Cerebellar nuclear complex (tissue), 1 donor: ENCODE measurements around the gene GNGT1.

ENCODE experiments used
- DNase-seq, 2 experiments: peaks; one replicate each; lab custom pipeline; 2025; lab: John Stamatoyannopoulos, UW

GNGT1 gene

DNA sequence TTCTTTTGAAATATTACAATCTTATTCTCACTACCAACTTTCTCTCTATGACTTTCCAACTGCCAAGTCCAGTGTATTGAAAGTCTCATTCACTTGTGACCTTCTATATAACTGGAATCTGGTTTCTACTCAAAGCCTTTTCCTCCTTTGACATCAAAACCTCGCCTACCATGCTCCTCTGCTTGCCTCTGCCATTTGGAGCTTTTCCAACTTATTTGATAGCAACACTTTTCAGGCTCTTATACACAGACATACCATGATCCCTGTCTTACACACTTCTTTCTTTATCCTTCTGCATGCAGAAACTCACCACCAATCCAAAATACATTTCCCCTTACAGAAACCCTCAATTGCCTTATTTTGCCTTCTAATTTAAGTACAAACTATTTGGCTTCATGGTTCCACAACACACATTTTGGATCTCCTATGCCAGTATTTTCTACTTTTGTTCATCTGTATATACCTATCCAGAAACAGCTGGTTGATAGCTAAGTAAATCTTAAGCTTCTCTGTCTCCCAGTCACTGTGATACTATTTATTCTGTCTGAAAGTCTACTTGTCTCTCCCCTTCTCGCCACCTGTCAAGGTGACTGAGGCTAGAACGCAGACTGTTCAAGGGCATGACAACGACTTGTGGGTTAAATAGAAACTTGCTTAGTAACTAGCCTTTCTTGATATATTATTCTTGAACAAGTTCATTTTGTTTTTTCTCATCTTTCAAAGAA, 37.6 kb downstream of the GNGT1 start:
- DNase-seq = no peak

DNA sequence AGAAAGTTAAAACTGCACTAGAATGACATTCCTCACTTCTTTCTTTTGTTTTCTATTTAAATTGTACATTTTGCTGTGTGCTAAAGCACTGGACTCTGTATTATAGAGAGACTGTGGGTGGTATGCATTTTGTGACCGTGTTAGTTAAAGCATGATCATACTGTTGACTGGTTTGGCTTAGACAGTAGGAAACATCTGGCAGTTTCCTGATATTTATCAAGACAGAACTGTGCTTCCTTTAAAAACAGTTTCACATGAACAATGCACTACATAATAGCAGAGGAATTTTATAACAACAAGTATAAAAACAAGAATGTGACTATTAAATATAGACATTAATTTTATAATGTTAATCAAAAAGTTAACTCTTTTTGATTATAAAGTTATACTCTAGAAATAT, 38.3 kb downstream of the GNGT1 start:
- DNase-seq = no peak

DNA sequence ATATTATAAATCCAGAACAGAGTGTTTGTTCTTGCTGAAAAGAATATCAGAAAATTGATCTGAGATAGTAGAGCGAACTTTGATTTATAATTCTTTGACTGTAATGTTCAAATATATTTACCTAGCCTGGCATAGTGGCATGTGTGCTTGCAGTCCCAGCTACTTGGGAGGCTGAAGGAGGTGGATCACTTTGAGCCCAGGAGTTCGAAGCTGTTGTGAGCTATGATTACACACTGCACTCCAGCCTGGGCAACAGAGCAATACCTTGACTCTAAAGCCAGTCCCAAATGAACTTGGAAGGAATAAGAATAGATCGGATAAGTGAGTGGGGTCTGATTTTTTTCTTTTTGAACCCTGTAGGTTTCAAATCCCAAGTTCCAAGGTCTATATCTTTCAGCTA, 38.7 kb downstream of the GNGT1 start:
- DNase-seq = no peak

DNA sequence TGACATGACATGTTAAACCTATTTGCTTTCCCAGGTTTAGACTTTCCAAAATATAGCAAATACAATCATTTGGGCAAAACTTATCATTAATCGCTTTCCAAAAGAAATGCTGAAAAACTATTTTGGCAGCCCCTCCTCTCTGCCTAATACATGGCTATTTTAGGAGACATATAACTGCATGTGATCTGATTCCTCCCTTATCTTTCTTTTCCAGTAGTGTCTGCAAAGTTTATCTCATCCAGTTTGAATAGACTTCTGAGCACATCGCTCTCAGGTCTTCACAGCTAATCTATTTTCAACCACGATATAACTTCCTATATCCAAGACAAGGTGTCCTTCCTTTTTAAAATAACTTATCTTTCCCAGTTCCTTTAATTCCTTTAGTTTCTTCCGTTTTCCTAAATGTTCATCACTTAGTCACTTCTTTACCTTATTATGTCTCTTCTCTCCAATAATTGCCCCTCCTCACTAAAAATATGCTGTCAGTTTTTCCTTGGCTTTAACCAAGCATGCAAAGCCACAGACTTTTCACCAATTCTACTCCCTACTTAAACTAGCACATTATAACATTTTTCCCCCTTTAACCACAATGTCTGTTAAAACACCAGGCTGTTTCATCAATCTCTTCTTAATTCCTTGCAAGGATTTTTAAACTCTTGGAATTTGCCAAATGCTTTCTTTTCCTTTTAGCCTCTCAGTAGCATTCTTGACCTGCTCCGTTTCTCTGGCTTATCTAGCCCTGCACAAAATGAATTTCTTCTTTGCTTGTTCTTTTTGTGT, 39.6 kb downstream of the GNGT1 start:
- no peak for DNase-seq

DNA sequence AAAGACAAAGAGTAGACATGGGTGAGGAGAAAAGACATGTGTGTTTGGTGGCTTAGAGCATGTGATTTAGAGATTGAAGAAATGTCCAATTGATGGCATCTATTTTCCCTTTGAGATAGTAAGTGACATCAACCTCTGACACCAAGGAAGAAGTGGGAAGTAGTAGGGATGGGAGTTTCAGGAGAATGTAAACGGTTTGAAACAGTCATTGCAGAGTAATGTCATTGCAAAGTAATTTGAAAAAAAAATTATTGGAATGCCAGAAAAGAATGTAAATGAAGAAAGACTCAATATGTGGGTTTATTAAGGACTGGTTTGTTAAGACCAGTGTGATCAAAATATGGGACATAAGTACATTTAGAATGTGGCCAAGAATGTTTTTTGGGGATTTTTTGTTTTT, 41.7 kb downstream of the GNGT1 start:
- DNase-seq = no peak

DNA sequence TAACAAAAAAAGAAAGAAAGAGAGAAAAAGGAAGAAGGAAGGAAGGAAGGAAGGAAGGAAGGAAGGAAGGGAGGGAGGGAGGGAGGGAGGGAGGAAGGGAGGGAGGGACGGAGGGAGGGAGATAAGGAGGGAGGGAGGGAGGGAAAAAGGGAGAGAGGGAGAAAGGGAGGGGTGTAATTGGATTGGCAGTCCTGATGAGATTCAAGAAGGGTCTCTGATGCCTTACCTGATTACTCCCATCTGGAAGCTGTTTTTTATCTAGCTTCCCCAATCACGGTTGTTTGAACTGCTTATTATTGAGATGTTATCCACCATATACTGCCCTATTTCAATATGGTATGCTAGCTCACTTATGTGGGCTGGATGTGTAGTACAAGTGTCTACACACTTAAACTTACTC, 42.5 kb downstream of the GNGT1 start:
- no peak for DNase-seq

DNA sequence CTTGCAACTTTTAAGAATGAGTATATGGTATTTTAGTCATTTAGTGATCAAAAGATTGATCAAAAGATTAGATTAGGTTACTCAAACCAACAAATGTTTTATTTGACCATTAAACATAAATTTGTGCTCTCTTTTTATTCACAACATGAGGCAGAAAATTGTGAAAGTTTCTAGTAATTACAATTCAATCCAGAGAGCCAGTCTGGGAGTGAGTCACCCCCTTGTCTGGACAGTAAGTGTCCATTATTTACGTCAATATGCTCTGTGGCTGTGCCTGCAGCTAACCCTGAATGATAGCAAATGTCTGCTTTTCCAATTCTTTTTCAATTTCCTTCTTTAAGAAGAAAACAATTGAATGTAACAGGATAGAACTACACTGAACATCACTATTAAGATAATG, 43.1 kb downstream of the GNGT1 start:
- no peak for DNase-seq

DNA sequence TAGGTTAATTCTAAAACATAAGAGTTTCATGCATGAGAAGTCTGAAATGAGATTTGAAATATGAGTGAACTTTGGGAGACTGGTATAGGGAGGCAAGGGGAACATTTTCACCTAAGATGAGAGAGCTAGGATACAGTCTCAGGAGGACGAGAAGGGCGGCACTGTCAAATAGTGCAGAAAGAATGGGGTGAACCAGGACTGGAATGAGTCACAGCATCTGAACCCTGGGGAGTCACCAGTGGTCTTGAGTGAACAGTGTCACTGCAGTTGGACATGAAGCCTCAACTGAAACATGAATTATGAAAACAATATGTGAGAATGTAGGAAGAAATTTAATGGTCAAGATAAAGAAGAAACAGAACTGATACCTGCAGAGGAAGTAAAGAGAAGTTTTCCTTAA, 48.9 kb downstream of the GNGT1 start:
- no peak for DNase-seq

DNA sequence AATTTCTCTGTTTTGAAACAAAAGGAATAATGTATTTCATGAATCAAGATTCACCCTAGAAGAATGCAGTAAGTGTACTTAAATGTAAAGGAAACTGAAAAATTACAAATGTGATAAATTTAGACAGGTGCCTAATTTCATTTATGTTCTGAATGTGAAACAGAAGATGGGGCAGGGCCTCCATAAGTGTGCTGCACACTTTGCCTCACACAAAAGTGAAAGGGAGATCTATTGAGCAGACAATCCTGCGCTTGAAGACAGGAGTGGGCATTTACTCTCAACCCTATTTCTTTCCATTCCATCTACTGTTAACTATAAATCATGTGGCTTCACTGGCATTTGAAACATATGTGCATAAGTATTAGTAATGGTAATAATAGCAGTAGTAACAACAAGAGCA, 51.4 kb downstream of the GNGT1 start:
- no peak for DNase-seq

DNA sequence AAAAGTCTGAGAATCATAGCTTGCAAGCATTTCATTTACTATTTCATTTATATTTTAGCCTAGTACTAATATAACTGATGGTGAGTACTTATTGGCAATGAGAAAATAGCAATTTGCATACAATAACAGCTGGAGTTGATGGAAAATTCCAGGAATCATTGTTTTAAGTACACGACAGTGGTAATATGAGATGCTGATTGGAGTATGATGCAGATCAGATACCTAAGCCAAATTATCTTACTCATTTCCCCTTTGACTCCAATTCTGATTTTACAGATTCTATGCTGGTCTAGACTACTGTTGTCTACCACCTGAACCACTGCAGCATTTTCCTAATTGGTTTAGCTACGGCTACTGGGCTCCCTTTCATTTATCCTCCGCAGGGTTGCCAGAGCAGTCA, 51.8 kb downstream of the GNGT1 start:
- DNase-seq = no peak

DNA sequence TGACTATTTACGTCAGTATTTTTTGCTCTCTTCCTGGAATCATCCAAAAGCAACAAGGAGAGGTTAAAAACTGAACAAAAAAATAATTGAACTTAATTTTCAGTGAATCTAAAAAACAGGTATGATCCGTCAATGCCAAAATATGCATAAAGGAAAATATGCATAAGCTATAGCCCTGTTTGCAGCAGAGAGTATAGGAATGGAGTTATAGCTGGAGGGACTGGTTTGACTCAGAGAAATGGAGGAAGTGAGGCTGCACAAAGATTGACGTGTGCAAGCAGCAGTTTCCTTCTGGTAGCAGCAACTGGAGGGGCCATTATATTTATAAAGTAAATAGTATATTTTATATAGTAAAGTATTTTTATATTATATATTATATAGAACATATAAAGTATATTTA, 52.3 kb downstream of the GNGT1 start:
- no peak for DNase-seq
